Astrocyte (in vitro differentiated cells and primary cell): Measurements from ENCODE around the gene PHF13. TPM values are rescaled to one million over a fixed set of nuclear protein-coding genes. Genes with fewer than 3 reads are reported as not detected.

Experiments
- DNase-seq: peaks from one replicate; pipeline ENCODE4 v3.0.0-alpha.2; 2010; ENCODE audit warnings: low read depth
- FAIRE-seq: peaks from 2 replicates; lab custom pipeline; 2011; peaks lifted over from hg19 to GRCh38; lab: Jason Lieb, UNC
- H2AFZ ChIP-seq: 2 replicates; pipeline ENCODE4 v1.6.0; 2012; ENCODE audit warnings: low read depth, low read length, inconsistent platforms
- H3K27ac ChIP-seq: 2 replicates; pipeline ENCODE4 v1.5.1; 2011; ENCODE audit warnings: low read depth, low read length, inconsistent platforms
- H3K27me3 ChIP-seq: 2 replicates; pipeline ENCODE4 v1.6.0; 2011; ENCODE audit warnings: low read length, inconsistent platforms; ENCODE audit not compliant: insufficient read depth
- H3K36me3 ChIP-seq: 2 replicates; pipeline ENCODE4 v1.5.1; 2011; ENCODE audit warnings: low read length, inconsistent platforms; ENCODE audit not compliant: insufficient read depth
- H3K4me1 ChIP-seq: 2 replicates; pipeline ENCODE4 v1.5.1; 2011; ENCODE audit warnings: low read length, inconsistent platforms; ENCODE audit not compliant: insufficient read depth
- H3K4me2 ChIP-seq: 2 replicates; pipeline ENCODE4 v1.6.0; 2012; ENCODE audit warnings: low read length, inconsistent platforms
- H3K4me3 ChIP-seq: 2 replicates; pipeline ENCODE4 v1.5.1; 2011; ENCODE audit warnings: low read depth, mild to moderate bottlenecking, low read length, inconsistent platforms; ENCODE audit not compliant: insufficient read depth
- H3K79me2 ChIP-seq: 2 replicates; pipeline ENCODE4 v1.6.0; 2012; ENCODE audit warnings: mild to moderate bottlenecking, low read length, inconsistent platforms; ENCODE audit not compliant: insufficient read depth
- H3K9ac ChIP-seq: 2 replicates; pipeline ENCODE4 v1.6.0; 2012; ENCODE audit warnings: mild to moderate bottlenecking, low read length, inconsistent platforms
- H3K9me3 ChIP-seq: 2 replicates; pipeline ENCODE4 v1.5.1; 2012; ENCODE audit warnings: low read depth, mild to moderate bottlenecking, low read length, inconsistent platforms; ENCODE audit not compliant: insufficient read depth
- H4K20me1 ChIP-seq: 2 replicates; pipeline ENCODE4 v1.6.0; 2012; ENCODE audit warnings: low read length, inconsistent platforms; ENCODE audit not compliant: insufficient read depth
- H3K27ac Mint-ChIP-seq: one replicate; pipeline ENCODE4 v1.8.0; 2021; ENCODE audit warnings: mild to moderate bottlenecking, mixed read lengths; ENCODE audit not compliant: unreplicated experiment
- H3K27me3 Mint-ChIP-seq: one replicate; pipeline ENCODE4 v1.8.0; 2021; ENCODE audit warnings: low read depth, mixed read lengths; ENCODE audit not compliant: unreplicated experiment
- H3K36me3 Mint-ChIP-seq: one replicate; pipeline ENCODE4 v1.8.0; 2021; ENCODE audit warnings: low read depth, mixed read lengths; ENCODE audit not compliant: unreplicated experiment
- H3K4me1 Mint-ChIP-seq: one replicate; pipeline ENCODE4 v1.8.0; 2021; ENCODE audit warnings: low read depth, mixed read lengths; ENCODE audit not compliant: unreplicated experiment
- H3K4me3 Mint-ChIP-seq: one replicate; pipeline ENCODE4 v1.8.0; 2021; ENCODE audit warnings: mild to moderate bottlenecking, moderate library complexity, mixed read lengths; ENCODE audit not compliant: unreplicated experiment
- H3K9me3 Mint-ChIP-seq: one replicate; pipeline ENCODE4 v1.8.0; 2021; ENCODE audit warnings: mild to moderate bottlenecking, mixed read lengths; ENCODE audit not compliant: unreplicated experiment
- CTCF ChIP-seq: IDR thresholded peaks from 2 replicates; pipeline ENCODE4 v1.5.1; 2011; ENCODE audit warnings: low read depth, mild to moderate bottlenecking, inconsistent platforms, low read length, moderate library complexity; ENCODE audit not compliant: insufficient read depth
- EZH2 ChIP-seq: IDR thresholded peaks from 2 replicates; pipeline ENCODE4 v1.6.1; 2012; ENCODE audit warnings: mild to moderate bottlenecking, low read length, inconsistent platforms; ENCODE audit not compliant: insufficient read depth
- total RNA-seq: library from RNA; stranded (reverse); gene quantifications from 2 replicates; pipeline ENCODE4 v1.2.1, GENCODE V29; 2021

Gene PHF13
- total RNA-seq, 1 donor from 2014 or later = 23.7 TPM

- DNase-seq = no peak
- Histone ChIP-seq H3K36me3 (peaks cover 8% of the 10 kb centered on the region), H2AFZ (no peak overlapping the region), H3K79me2 (peaks cover 3% of the 10 kb centered on the region), H3K27me3 (no peaks in the 10 kb centered on the region), H3K27ac (no peak overlapping the region), H3K4me2 (no peak overlapping the region), H3K9me3 (no peaks in the 10 kb centered on the region), H3K4me1 (no peaks in the 10 kb centered on the region), H4K20me1 (peaks cover 5% of the 10 kb centered on the region), H3K9ac (no peak overlapping the region), H3K4me3 (no peak overlapping the region)
- no peak for FAIRE-seq
- TF ChIP-seq EZH2 (no peak), CTCF (no peak)
- Mint-ChIP-seq H3K36me3 (peaks cover 26% of the 10 kb centered on the region), H3K27ac (no peak overlapping the region), H3K4me1 (no peaks in the 10 kb centered on the region), H3K27me3 (no peaks in the 10 kb centered on the region), H3K4me3 (no peak overlapping the region), H3K9me3 (no peaks in the 10 kb centered on the region)
These were observed 53.2 kb downstream of the PHF13 start for GRCh38 chr1:6666696-6667095.

GRCh38 chr1:6667139-6667538, 53.6 kb downstream of the PHF13 start:
- Histone ChIP-seq H3K9ac (no peak overlapping the region), H4K20me1 (peaks cover 3% of the 10 kb centered on the region), H3K79me2 (peaks cover 2% of the 10 kb centered on the region), H2AFZ (no peak overlapping the region), H3K4me2 (no peak overlapping the region), H3K9me3 (no peaks in the 10 kb centered on the region), H3K4me1 (no peaks in the 10 kb centered on the region), H3K4me3 (no peak overlapping the region), H3K27me3 (no peaks in the 10 kb centered on the region), H3K36me3 (peaks cover 8% of the 10 kb centered on the region), H3K27ac (no peak overlapping the region)
- no peaks in the 10 kb centered on the region for H3K27me3 Mint-ChIP-seq
- FAIRE-seq (no peak), DNase-seq (no peak)
- no peaks in the 10 kb centered on the region for H3K9me3 Mint-ChIP-seq
- no peak overlapping the region for H3K27ac Mint-ChIP-seq
- no peak overlapping the region for H3K4me3 Mint-ChIP-seq
- peaks cover 26% of the 10 kb centered on the region for H3K36me3 Mint-ChIP-seq
- H3K4me1 Mint-ChIP-seq = no peaks in the 10 kb centered on the region
- no peak for TF ChIP-seq CTCF

GRCh38 chr1:6668503-6668902, 55.0 kb downstream of the PHF13 start:
- Histone ChIP-seq H3K27ac (no peak overlapping the region), H3K4me2 (no peak overlapping the region), H3K79me2 (no peaks in the 10 kb centered on the region), H4K20me1 (peaks cover 7% of the 10 kb centered on the region), H3K4me3 (no peak overlapping the region), H3K27me3 (no peaks in the 10 kb centered on the region), H2AFZ (no peak overlapping the region), H3K36me3 (peaks cover 8% of the 10 kb centered on the region), H3K9ac (no peak overlapping the region), H3K4me1 (no peaks in the 10 kb centered on the region), H3K9me3 (no peaks in the 10 kb centered on the region)
- Mint-ChIP-seq H3K9me3 (no peaks in the 10 kb centered on the region), H3K4me1 (no peaks in the 10 kb centered on the region), H3K27me3 (no peaks in the 10 kb centered on the region), H3K4me3 (no peak overlapping the region), H3K27ac (no peak overlapping the region), H3K36me3 (peaks cover 18% of the 10 kb centered on the region)
- no peak for DNase-seq
- TF ChIP-seq EZH2 (no peak), CTCF (no peak)
- no peak for FAIRE-seq
